ENCODE data around the gene GPR107. TPM values are rescaled to one million over a fixed set of nuclear protein-coding genes. Genes with fewer than 3 reads are reported as not detected.

GPR107 gene
- total RNA-seq, 1 donor from 2014 or later, result 58.7 TPM

DNA sequence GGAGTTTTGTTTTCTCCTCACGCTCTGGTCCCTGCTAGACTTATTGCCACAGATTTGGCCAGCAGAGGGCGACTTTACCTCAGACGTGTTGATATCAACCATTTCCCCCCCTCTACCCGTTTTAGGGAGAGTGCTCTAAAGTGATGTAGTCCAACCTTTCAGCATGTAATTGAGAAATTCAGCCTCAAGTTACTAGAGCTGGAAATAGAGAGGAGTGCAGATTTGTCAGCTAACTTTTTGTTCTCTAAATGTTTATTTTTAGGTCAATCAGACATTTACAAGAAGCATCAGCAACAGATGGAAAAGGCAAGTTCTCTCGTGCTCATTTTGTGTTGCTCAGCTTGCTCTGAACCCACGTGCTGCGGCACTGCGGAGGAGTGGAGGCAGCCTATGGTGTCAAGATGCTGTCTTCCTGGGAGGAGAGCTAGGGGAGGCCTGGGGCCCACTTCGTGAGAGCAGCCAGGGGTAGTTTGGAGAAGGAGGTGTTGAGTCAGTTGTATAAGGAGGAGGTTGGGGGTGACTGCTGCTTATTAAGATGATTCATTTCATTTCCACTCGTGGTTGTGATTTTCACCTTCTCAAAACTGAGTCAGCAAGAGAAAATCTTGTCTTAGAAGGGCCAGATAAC lies 53.6 kb downstream of the GPR107 start:
- H3K4me3 ChIP-seq (ENCODE audit: insufficient read depth, low read depth, low read length), result no peak overlapping the region
- DNase-seq (ENCODE audit: low read depth) (peak; percentile 90), FAIRE-seq (peak; percentile 29)
- no peaks in the 10 kb centered on the region for H3K27me3 Mint-ChIP-seq (ENCODE audit: low read depth, unreplicated experiment)
- TF ChIP-seq EZH2 (IDR thresholded peaks at IDR 0.05; ENCODE audit: insufficient read depth, low read length), result no peak
- TF ChIP-seq, protein P1, sequence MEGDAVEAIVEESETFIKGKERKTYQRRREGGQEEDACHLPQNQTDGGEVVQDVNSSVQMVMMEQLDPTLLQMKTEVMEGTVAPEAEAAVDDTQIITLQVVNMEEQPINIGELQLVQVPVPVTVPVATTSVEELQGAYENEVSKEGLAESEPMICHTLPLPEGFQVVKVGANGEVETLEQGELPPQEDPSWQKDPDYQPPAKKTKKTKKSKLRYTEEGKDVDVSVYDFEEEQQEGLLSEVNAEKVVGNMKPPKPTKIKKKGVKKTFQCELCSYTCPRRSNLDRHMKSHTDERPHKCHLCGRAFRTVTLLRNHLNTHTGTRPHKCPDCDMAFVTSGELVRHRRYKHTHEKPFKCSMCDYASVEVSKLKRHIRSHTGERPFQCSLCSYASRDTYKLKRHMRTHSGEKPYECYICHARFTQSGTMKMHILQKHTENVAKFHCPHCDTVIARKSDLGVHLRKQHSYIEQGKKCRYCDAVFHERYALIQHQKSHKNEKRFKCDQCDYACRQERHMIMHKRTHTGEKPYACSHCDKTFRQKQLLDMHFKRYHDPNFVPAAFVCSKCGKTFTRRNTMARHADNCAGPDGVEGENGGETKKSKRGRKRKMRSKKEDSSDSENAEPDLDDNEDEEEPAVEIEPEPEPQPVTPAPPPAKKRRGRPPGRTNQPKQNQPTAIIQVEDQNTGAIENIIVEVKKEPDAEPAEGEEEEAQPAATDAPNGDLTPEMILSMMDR (IDR thresholded peaks at IDR 0.05; ENCODE audit: insufficient read depth, low read depth, low read length), result peak; percentile 81
- no peaks in the 10 kb centered on the region for H3K9me3 Mint-ChIP-seq (ENCODE audit: unreplicated experiment)
- peaks cover 18% of the 10 kb centered on the region for H3K36me3 ChIP-seq (ENCODE audit: insufficient read depth, low read length)
- peaks cover 9% of the 10 kb centered on the region for H3K36me3 Mint-ChIP-seq (ENCODE audit: low read depth, unreplicated experiment)
- peaks cover 11% of the 10 kb centered on the region for H4K20me1 ChIP-seq (ENCODE audit: insufficient read depth, low read length)
- H3K27me3 ChIP-seq (ENCODE audit: insufficient read depth, low read length), result no peaks in the 10 kb centered on the region
- peaks cover 25% of the 10 kb centered on the region for H3K4me1 ChIP-seq (ENCODE audit: insufficient read depth, low read length)
- H3K27ac Mint-ChIP-seq (ENCODE audit: unreplicated experiment), result peak overlapping the region; percentile 87
- H2AFZ ChIP-seq (ENCODE audit: low read depth, low read length), result no peak overlapping the region
- peak overlapping the region; percentile 46 for H3K4me3 Mint-ChIP-seq (ENCODE audit: unreplicated experiment)
- peak overlapping the region; percentile 55 for H3K27ac ChIP-seq (ENCODE audit: low read depth, low read length)
- H3K9ac ChIP-seq (ENCODE audit: low read length), result peak overlapping the region; percentile 60
- peaks cover 30% of the 10 kb centered on the region for H3K4me1 Mint-ChIP-seq (ENCODE audit: low read depth, unreplicated experiment)
- no peaks in the 10 kb centered on the region for H3K9me3 ChIP-seq (ENCODE audit: insufficient read depth, low read depth, low read length)
- H3K79me2 ChIP-seq (ENCODE audit: insufficient read depth, low read length), result no peaks in the 10 kb centered on the region
- H3K4me2 ChIP-seq (ENCODE audit: low read length), result peak overlapping the region; percentile 43

DNA sequence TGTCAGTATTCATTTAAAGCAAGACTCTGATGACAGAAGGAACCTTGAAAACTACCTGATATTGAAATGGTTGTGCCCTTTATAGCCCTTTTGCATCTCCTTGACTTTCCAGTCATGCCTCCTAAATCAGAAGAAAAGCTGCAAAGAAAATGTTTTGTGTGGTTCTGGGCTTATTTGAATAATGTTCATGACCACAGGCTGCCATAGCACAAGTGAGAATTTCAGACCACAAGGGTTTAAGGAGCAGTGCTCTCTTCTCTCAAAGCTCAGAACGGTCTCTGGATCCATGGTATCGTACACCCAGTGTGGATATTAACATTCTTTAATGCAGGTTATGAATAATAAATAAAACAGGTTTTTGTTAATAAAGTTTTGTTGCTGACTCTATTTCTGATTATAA lies 54.2 kb downstream of the GPR107 start:
- peak overlapping the region; percentile 60 for H3K9ac ChIP-seq (ENCODE audit: low read length)
- peak overlapping the region; percentile 43 for H3K4me2 ChIP-seq (ENCODE audit: low read length)
- peaks cover 11% of the 10 kb centered on the region for H4K20me1 ChIP-seq (ENCODE audit: insufficient read depth, low read length)
- Mint-ChIP-seq H3K4me1 (ENCODE audit: low read depth, unreplicated experiment) (peaks cover 31% of the 10 kb centered on the region), H3K36me3 (ENCODE audit: low read depth, unreplicated experiment) (peaks cover 9% of the 10 kb centered on the region), H3K27me3 (ENCODE audit: low read depth, unreplicated experiment) (no peaks in the 10 kb centered on the region), H3K27ac (ENCODE audit: unreplicated experiment) (peak overlapping the region; percentile 87), H3K4me3 (ENCODE audit: unreplicated experiment) (no peak overlapping the region), H3K9me3 (ENCODE audit: unreplicated experiment) (no peaks in the 10 kb centered on the region)
- peaks cover 25% of the 10 kb centered on the region for H3K4me1 ChIP-seq (ENCODE audit: insufficient read depth, low read length)
- no peaks in the 10 kb centered on the region for H3K79me2 ChIP-seq (ENCODE audit: insufficient read depth, low read length)
- TF ChIP-seq EZH2 (IDR thresholded peaks at IDR 0.05; ENCODE audit: insufficient read depth, low read length), result no peak
- TF ChIP-seq, protein P1 (IDR thresholded peaks at IDR 0.05; ENCODE audit: insufficient read depth, low read depth, low read length), result no peak
- no peak for FAIRE-seq
- H3K27ac ChIP-seq (ENCODE audit: low read depth, low read length), result peak overlapping the region; percentile 55
- H3K4me3 ChIP-seq (ENCODE audit: insufficient read depth, low read depth, low read length), result no peak overlapping the region
- no peaks in the 10 kb centered on the region for H3K9me3 ChIP-seq (ENCODE audit: insufficient read depth, low read depth, low read length)
- H3K27me3 ChIP-seq (ENCODE audit: insufficient read depth, low read length), result no peaks in the 10 kb centered on the region
- H3K36me3 ChIP-seq (ENCODE audit: insufficient read depth, low read length), result peaks cover 18% of the 10 kb centered on the region
- no peak overlapping the region for H2AFZ ChIP-seq (ENCODE audit: low read depth, low read length)
- peak; percentile 26 for DNase-seq (ENCODE audit: low read depth)

DNA sequence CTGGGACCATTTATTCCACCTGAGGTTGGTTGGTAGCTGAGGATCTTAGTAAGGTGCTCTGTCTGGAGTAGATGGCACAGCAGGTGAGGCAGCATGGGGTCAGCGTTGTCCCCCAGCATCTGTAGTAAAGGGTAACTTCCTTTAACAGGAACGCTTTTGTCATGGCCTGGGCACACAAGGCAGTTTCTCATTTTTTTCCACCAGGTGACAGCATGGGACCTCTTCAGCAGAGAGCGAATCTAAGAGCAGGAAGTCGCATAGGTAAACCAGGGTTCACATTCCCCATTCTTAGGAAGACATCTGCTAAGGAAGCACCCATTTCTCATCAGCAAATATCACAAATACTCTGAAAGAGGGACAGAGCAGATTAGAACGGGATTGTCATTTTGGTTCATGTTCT lies 56.5 kb downstream of the GPR107 start:
- no peaks in the 10 kb centered on the region for H3K27me3 Mint-ChIP-seq (ENCODE audit: low read depth, unreplicated experiment)
- Histone ChIP-seq H3K27me3 (ENCODE audit: insufficient read depth, low read length) (no peaks in the 10 kb centered on the region), H4K20me1 (ENCODE audit: insufficient read depth, low read length) (peaks cover 11% of the 10 kb centered on the region), H3K9me3 (ENCODE audit: insufficient read depth, low read depth, low read length) (no peaks in the 10 kb centered on the region), H2AFZ (ENCODE audit: low read depth, low read length) (no peak overlapping the region), H3K27ac (ENCODE audit: low read depth, low read length) (peak overlapping the region; percentile 7), H3K4me1 (ENCODE audit: insufficient read depth, low read length) (peaks cover 25% of the 10 kb centered on the region), H3K79me2 (ENCODE audit: insufficient read depth, low read length) (no peaks in the 10 kb centered on the region), H3K36me3 (ENCODE audit: insufficient read depth, low read length) (peaks cover 10% of the 10 kb centered on the region), H3K9ac (ENCODE audit: low read length) (peak overlapping the region; percentile 29), H3K4me2 (ENCODE audit: low read length) (peak overlapping the region; percentile 14), H3K4me3 (ENCODE audit: insufficient read depth, low read depth, low read length) (no peak overlapping the region)
- H3K36me3 Mint-ChIP-seq (ENCODE audit: low read depth, unreplicated experiment), result peaks cover 8% of the 10 kb centered on the region
- FAIRE-seq (no peak), DNase-seq (ENCODE audit: low read depth) (no peak)
- peaks cover 38% of the 10 kb centered on the region for H3K4me1 Mint-ChIP-seq (ENCODE audit: low read depth, unreplicated experiment)
- H3K4me3 Mint-ChIP-seq (ENCODE audit: unreplicated experiment), result no peak overlapping the region
- TF ChIP-seq EZH2 (IDR thresholded peaks at IDR 0.05; ENCODE audit: insufficient read depth, low read length), result no peak
- TF ChIP-seq, protein P1 (IDR thresholded peaks at IDR 0.05; ENCODE audit: insufficient read depth, low read depth, low read length), result no peak
- H3K27ac Mint-ChIP-seq (ENCODE audit: unreplicated experiment), result peak overlapping the region; percentile 79
- no peaks in the 10 kb centered on the region for H3K9me3 Mint-ChIP-seq (ENCODE audit: unreplicated experiment)

Data from astrocyte (in vitro differentiated cells and primary cell).